K562 (cell line): ENCODE data around the gene RBPJ. TPM values are rescaled to one million over a fixed set of nuclear protein-coding genes. Genes with fewer than 3 reads are reported as not detected.

ENCODE experiments used
- ATAC-seq: fragments of 200-7000 bp; cut with Tn5 transposase; 3 replicates; pipeline ENCODE4 v1.9.1; 2020; ENCODE audit warnings: moderate library complexity
- BruUV-seq: library from RNA; stranded (reverse); fragments of 400-500 nt; replicated peaks from 2 replicates; lab custom pipeline; 2021; lab: Mats Ljungman, UMichigan
- CTCF ChIA-PET: fragments of 300-600 bp; formaldehyde crosslinking; extraction: SDS; loops from one replicate; lab custom pipeline; 2021; ENCODE audit warnings: low intra/inter-chr PET ratio; lab: Yijun Ruan, JAX
- POLR2A ChIA-PET: fragments of 300-600, 350-650 bp; sonication (Branson Sonifier 250); formaldehyde crosslinking; extraction: SDS; loops from one replicate; lab custom pipeline; 2021; ENCODE audit warnings: antibody characterized with exemption, inconsistent platforms; lab: Yijun Ruan, JAX
- DNase-seq, 4 experiments: peaks; one replicate each; pipeline versions ENCODE4 v3.0.0 to v3.0.0-alpha.2; 2011 to 2018; ENCODE audit warnings: low spot score in 3 of 4, mixed read lengths in 3 of 4; ENCODE audit errors: extremely low read depth in 1 of 4
- FAIRE-seq: peaks from 2 replicates; lab custom pipeline; 2011; peaks lifted over from hg19 to GRCh38; lab: Jason Lieb, UNC
- H2AFZ ChIP-seq: 2 replicates; pipeline ENCODE4 v1.6.0; 2011; ENCODE audit warnings: low read depth, low read length, control low read depth, inconsistent platforms
- H3K27ac ChIP-seq: fragments of 200-600 bp; 3 replicates; pipeline ENCODE4 v1.8.0; 2011; ENCODE audit warnings: low read depth, mild to moderate bottlenecking, control low read depth, inconsistent platforms, low read length, moderate library complexity, mixed read lengths; ENCODE audit errors: extremely low read depth
- H3K27me3 ChIP-seq, 2 experiments: fragments of 300-600 bp in 1 of 2; 2 replicates in 1 of 2; 3 replicates in 1 of 2; pipeline versions ENCODE4 v1.6.0 to v1.8.0; 2011; ENCODE audit warnings: inconsistent platforms in 2 of 2, low read length in 2 of 2, mild to moderate bottlenecking in 1 of 2, mixed read lengths in 1 of 2, moderate library complexity in 1 of 2; ENCODE audit not compliant: control insufficient read depth in 2 of 2, insufficient read depth in 2 of 2
- H3K36me3 ChIP-seq: fragments of 300-600 bp; 3 replicates; pipeline ENCODE4 v1.8.0; 2011; ENCODE audit warnings: mild to moderate bottlenecking, low read length, inconsistent platforms; ENCODE audit not compliant: control insufficient read depth, insufficient read depth
- H3K4me1 ChIP-seq, 2 experiments: fragments of 200-600 bp in 1 of 2; replicated peaks in 1 of 2; 2 replicates in 1 of 2; 3 replicates in 1 of 2; pipeline versions ENCODE4 v1.5.1 to v1.8.0; 2011; ENCODE audit warnings: inconsistent platforms in 2 of 2, low read length in 2 of 2, mild to moderate bottlenecking in 1 of 2, mixed read lengths in 1 of 2, moderate library complexity in 1 of 2; ENCODE audit not compliant: control insufficient read depth in 2 of 2, insufficient read depth in 2 of 2
- H3K4me2 ChIP-seq: 2 replicates; pipeline ENCODE4 v1.6.1; 2011; ENCODE audit warnings: low read length, control low read depth, inconsistent platforms, mixed read lengths; ENCODE audit not compliant: insufficient read depth
- H3K4me3 ChIP-seq: fragments of 200-600 bp; sonication (generic), shearing (Covaris generic); 2 replicates; pipeline ENCODE4 v1.5.1; 2016; ENCODE audit warnings: control low read depth, inconsistent platforms
- H3K79me2 ChIP-seq: fragments of 200-600 bp; 3 replicates; pipeline ENCODE4 v1.8.0; 2011; ENCODE audit warnings: low read length, inconsistent platforms; ENCODE audit not compliant: control insufficient read depth, insufficient read depth
- H3K9ac ChIP-seq, 2 experiments: 2 replicates each; pipeline versions ENCODE4 v1.6.0 to v1.6.1; 2011; ENCODE audit warnings: low read depth in 2 of 2, low read length in 2 of 2, control low read depth in 1 of 2, inconsistent platforms in 1 of 2, mild to moderate bottlenecking in 1 of 2, mixed read lengths in 1 of 2; ENCODE audit not compliant: insufficient read depth in 1 of 2
- H3K9me1 ChIP-seq: one replicate; pipeline ENCODE4 v1.6.0; 2011; ENCODE audit warnings: inconsistent platforms, mild to moderate bottlenecking, low read length, moderate library complexity; ENCODE audit not compliant: control insufficient read depth, insufficient read depth
- H3K9me3 ChIP-seq: replicated peaks from 2 replicates; pipeline ENCODE4 v1.5.1; 2011; ENCODE audit warnings: low read depth, low read length, inconsistent platforms; ENCODE audit not compliant: control insufficient read depth, insufficient read depth
- H4K20me1 ChIP-seq: replicated peaks from 2 replicates; pipeline ENCODE4 v1.6.1; 2011; ENCODE audit warnings: low read length, inconsistent platforms, mixed read lengths; ENCODE audit not compliant: control insufficient read depth, insufficient read depth
- ATF7 ChIP-seq: fragments of 450-650 bp; IDR thresholded peaks from 2 replicates; pipeline ENCODE4 v1.7.1; 2014; ENCODE audit warnings: mild to moderate bottlenecking, moderate library complexity
- ELF2 ChIP-seq: fragments of 250-450 bp; sonication (Bioruptor Pico); IDR thresholded peaks from 2 replicates; pipeline ENCODE4 v1.5.0; 2021; ENCODE audit warnings: mild to moderate bottlenecking
- GABPA ChIP-seq: fragments of 200-800 bp; sonication (Bioruptor generic); conservative IDR thresholded peaks from 2 replicates; pipeline ENCODE4 v1.6.1; 2016; ENCODE audit warnings: low read depth, missing genetic modification characterization, missing compliant biosample characterization
- POLR2G ChIP-seq: fragments of 200-400 bp; formaldehyde crosslinking; IDR thresholded peaks from 2 replicates; pipeline ENCODE4 v1.6.1; 2017; ENCODE audit warnings: low read depth, mild to moderate bottlenecking, antibody characterized with exemption, low read length, moderate library complexity
- SAFB2 ChIP-seq: fragments of 200-400 bp; formaldehyde crosslinking; IDR thresholded peaks from 2 replicates; pipeline ENCODE4 v1.6.1; 2018; ENCODE audit warnings: borderline replicate concordance, low read length, low read depth, moderate library complexity; ENCODE audit not compliant: severe bottlenecking
- ZNF512 ChIP-seq: IDR thresholded peaks from 2 replicates; pipeline ENCODE4 v1.6.1; 2016; ENCODE audit warnings: missing genetic modification characterization, missing compliant biosample characterization
- WGBS: fragments of 100-300 bp; shearing (Covaris generic); methylation state at CpG from one replicate; pipeline ENCODE4 v1.1.6; 2016; ENCODE audit warnings: low coverage, mixed read lengths; ENCODE audit not compliant: insufficient coverage; ENCODE audit errors: missing lambda C conversion rate; 5-methylcytosine and 5-hydroxymethylcytosine counted together
- in situ Hi-C: fragments of 300-500 bp; cut with MboI; formaldehyde crosslinking; loops from 4 replicates; pipeline ENCODE4 v1.15.0; 2018; ENCODE audit warnings: inconsistent platforms, mixed read lengths
- intact Hi-C: fragments of 100-400 bp; cut with micrococcal nuclease; formaldehyde crosslinking; loops from 2 replicates; pipeline ENCODE4 v1.14.2; 2022
- polyA plus RNA-seq, 8 experiments: library from polyadenylated mRNA; depleted of rRNA in 4 of 8; stranded (reverse) in 5 of 8; unstranded in 3 of 8; fragments of >200 nt; fragmentation: Nextera tagmentation in 2 of 8; fragmentation: Illumina TruSeq in 1 of 8; extraction: Ambion mirVana in 2 of 8; extraction: Trizol in 1 of 8; gene quantifications; 2 replicates each; pipeline versions ENCODE4 v1.2.1 to v1.2.3, GENCODE V29; 2011 to 2014; ENCODE audit warnings: inconsistent platforms in 1 of 8, missing spikeins in 1 of 8
- total RNA-seq, 7 experiments: library from RNA; depleted of rRNA in 6 of 7; stranded (reverse); fragments of >200 nt in 6 of 7; fragmentation: Illumina TruSeq in 2 of 7; extraction: Trizol in 2 of 7; gene quantifications; 2 replicates each; pipeline versions ENCODE4 v1.2.1 to v1.2.3, GENCODE V29; 2011 to 2021; ENCODE audit warnings: low replicate concordance in 1 of 7
- TF ChIP-seq, protein P1 (sequence below): fragments of 450-650 bp; IDR thresholded peaks from 2 replicates; pipeline ENCODE4 v1.6.1; 2016; ENCODE audit warnings: low read depth
- TF ChIP-seq, protein P2 (sequence below): fragments of 450-650 bp; IDR thresholded peaks from 2 replicates; pipeline ENCODE4 v1.6.1; 2016; ENCODE audit warnings: borderline replicate concordance

RBPJ gene
- total and polyA plus RNA-seq, 9 of the 15 experiments (the other 6 are each of a cell fraction or from before 2014, with no cell fraction given), result 17.2 to 49.4 (median 33.8) TPM

DNA sequence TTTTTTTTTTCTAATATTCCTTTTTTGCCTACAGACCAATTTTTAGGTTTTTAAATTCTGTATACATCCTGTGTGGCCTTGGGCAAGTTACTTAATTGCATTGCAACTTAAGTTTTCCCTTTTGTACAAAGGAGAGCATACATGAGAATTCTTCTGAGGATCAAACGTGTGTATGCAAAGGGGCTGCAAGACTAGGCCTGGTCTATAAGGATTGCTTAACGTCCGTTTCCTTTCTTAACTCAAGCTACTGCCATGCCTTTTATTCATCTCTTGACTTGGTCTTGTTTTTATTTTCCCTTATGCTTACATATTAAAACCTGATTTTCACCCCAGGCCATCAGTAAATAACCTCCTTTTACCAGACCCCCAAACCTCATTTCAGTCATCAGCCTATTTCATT, 13.6 kb downstream of the RBPJ start:
- no TSS peak for BruUV-seq
- in situ Hi-C loops (no loop called here), intact Hi-C loops (no loop called here)
- Histone ChIP-seq H3K4me1 (peaks cover 5 to 7% of the 10 kb centered on the region in 2 experiments; a peak in 2 of 5 replicates), H3K36me3 (no peaks in the 10 kb centered on the region), H2AFZ (no peak overlapping the region), H4K20me1 (peaks cover 19% of the 10 kb centered on the region), H3K9me1 (no peaks in the 10 kb centered on the region), H3K4me2 (no peak overlapping the region), H3K79me2 (peaks cover 78% of the 10 kb centered on the region), H3K27me3 (no peaks in the 10 kb centered on the region), H3K9ac (no peak overlapping the region), H3K27ac (no peak overlapping the region), H3K4me3 (no peak overlapping the region), H3K9me3 (no peaks in the 10 kb centered on the region)
- ChIA-PET POLR2A (interaction anchor here (1.2 kb wide), 1 partner anchor 9 kb away, joined by 4 read pairs; no protein-coding TSS in a partner anchor), CTCF (no interaction called here)
- DNase-seq (no peak), ATAC-seq (no peak), FAIRE-seq (no peak)
- 81% methylated on average over 3 of the region's 3 CpGs for WGBS
- TF ChIP-seq POLR2G (no peak), SAFB2 (no peak), ZNF512 (tag) (no peak), ELF2 (no peak), GABPA (tag) (no peak), ATF7 (no peak)
- TF ChIP-seq, protein P1, sequence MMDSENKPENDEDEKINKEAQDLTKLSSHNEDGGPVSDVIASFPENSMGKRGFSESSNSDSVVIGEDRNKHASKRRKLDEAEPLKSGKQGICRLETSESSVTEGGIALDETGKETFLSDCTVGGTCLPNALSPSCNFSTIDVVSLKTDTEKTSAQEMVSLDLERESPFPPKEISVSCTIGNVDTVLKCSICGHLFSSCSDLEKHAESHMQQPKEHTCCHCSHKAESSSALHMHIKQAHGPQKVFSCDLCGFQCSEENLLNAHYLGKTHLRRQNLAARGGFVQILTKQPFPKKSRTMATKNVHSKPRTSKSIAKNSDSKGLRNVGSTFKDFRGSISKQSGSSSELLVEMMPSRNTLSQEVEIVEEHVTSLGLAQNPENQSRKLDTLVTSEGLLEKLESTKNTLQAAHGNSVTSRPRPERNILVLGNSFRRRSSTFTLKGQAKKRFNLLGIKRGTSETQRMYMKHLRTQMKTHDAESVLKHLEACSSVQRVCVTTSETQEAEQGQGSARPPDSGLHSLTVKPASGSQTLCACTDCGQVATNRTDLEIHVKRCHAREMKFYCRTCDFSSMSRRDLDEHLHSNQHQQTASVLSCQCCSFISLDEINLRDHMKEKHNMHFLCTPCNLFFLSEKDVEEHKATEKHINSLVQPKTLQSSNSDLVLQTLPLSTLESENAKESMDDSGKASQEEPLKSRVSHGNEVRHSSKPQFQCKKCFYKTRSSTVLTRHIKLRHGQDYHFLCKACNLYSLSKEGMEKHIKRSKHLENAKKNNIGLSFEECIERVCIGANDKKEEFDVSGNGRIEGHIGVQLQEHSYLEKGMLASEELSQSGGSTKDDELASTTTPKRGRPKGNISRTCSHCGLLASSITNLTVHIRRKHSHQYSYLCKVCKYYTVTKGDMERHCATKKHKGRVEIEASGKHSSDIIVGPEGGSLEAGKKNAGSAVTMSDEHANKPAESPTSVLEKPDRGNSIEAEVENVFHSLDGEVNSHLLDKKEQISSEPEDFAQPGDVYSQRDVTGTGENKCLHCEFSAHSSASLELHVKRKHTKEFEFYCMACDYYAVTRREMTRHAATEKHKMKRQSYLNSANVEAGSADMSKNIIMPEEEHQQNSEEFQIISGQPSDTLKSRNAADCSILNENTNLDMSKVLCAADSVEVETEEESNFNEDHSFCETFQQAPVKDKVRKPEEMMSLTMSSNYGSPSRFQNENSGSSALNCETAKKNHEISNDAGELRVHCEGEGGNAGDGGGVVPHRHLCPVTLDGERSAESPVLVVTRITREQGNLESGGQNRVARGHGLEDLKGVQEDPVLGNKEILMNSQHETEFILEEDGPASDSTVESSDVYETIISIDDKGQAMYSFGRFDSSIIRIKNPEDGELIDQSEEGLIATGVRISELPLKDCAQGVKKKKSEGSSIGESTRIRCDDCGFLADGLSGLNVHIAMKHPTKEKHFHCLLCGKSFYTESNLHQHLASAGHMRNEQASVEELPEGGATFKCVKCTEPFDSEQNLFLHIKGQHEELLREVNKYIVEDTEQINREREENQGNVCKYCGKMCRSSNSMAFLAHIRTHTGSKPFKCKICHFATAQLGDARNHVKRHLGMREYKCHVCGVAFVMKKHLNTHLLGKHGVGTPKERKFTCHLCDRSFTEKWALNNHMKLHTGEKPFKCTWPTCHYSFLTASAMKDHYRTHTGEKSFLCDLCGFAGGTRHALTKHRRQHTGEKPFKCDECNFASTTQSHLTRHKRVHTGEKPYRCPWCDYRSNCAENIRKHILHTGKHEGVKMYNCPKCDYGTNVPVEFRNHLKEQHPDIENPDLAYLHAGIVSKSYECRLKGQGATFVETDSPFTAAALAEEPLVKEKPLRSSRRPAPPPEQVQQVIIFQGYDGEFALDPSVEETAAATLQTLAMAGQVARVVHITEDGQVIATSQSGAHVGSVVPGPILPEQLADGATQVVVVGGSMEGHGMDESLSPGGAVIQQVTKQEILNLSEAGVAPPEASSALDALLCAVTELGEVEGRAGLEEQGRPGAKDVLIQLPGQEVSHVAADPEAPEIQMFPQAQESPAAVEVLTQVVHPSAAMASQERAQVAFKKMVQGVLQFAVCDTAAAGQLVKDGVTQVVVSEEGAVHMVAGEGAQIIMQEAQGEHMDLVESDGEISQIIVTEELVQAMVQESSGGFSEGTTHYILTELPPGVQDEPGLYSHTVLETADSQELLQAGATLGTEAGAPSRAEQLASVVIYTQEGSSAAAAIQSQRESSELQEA, result no peak
- TF ChIP-seq, protein P2, sequence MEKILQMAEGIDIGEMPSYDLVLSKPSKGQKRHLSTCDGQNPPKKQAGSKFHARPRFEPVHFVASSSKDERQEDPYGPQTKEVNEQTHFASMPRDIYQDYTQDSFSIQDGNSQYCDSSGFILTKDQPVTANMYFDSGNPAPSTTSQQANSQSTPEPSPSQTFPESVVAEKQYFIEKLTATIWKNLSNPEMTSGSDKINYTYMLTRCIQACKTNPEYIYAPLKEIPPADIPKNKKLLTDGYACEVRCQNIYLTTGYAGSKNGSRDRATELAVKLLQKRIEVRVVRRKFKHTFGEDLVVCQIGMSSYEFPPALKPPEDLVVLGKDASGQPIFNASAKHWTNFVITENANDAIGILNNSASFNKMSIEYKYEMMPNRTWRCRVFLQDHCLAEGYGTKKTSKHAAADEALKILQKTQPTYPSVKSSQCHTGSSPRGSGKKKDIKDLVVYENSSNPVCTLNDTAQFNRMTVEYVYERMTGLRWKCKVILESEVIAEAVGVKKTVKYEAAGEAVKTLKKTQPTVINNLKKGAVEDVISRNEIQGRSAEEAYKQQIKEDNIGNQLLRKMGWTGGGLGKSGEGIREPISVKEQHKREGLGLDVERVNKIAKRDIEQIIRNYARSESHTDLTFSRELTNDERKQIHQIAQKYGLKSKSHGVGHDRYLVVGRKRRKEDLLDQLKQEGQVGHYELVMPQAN, result no peak
